HCT116 (cell line): ENCODE measurements around the gene STRIP1.

ENCODE experiments used
- SP1 ChIP-seq: IDR thresholded peaks from 2 replicates; pipeline ENCODE4 v1.6.1; 2012; ENCODE audit warnings: low read depth
- TF ChIP-seq, protein P1 (sequence below), 3 experiments: fragments of 200-600 bp in 1 of 3; sonication (generic) in 1 of 3; IDR thresholded peaks in 2 of 3; conservative IDR thresholded peaks in 1 of 3; 2 replicates each; pipeline ENCODE4 v1.5.1; 2012 to 2017; ENCODE audit warnings: low read depth in 2 of 3, low read length in 2 of 3, antibody characterized with exemption in 1 of 3, borderline replicate concordance in 1 of 3, control low read depth in 1 of 3, mild to moderate bottlenecking in 1 of 3, mixed read lengths in 1 of 3, mixed run types in 1 of 3, moderate library complexity in 1 of 3; ENCODE audit not compliant: insufficient read depth in 1 of 3

DNA sequence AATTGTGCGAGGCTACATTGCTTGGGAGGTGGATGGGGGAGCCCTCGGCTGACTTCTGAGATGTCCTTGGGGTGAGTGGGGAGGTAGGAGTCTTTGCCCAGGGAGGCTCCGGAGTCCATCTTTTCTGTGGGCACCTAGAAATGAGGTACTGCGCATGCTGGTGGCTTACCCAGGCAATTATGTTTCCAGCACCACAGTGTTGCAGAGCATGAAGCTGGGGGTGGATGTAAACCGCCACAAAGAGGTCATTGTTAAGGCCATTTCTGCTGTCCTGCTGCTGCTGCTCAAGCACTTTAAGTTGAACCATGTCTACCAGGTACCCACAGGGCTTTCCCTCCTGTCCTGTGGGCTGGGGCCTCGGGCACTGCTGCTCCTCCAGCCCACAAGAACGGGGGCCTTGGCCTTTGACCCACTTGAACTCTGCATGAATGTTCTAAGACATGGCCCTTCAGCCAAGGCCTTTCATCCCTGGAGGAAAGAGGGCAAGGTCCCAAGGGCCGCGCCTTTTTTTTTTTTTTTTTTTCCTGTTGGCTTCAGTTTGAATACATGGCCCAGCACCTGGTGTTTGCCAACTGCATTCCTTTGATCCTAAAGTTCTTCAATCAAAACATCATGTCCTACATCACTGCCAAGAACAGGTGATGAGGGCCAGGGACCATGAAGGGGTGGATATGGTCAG is 14.6 kb downstream of the STRIP1 start:
- TF ChIP-seq, protein P1, sequence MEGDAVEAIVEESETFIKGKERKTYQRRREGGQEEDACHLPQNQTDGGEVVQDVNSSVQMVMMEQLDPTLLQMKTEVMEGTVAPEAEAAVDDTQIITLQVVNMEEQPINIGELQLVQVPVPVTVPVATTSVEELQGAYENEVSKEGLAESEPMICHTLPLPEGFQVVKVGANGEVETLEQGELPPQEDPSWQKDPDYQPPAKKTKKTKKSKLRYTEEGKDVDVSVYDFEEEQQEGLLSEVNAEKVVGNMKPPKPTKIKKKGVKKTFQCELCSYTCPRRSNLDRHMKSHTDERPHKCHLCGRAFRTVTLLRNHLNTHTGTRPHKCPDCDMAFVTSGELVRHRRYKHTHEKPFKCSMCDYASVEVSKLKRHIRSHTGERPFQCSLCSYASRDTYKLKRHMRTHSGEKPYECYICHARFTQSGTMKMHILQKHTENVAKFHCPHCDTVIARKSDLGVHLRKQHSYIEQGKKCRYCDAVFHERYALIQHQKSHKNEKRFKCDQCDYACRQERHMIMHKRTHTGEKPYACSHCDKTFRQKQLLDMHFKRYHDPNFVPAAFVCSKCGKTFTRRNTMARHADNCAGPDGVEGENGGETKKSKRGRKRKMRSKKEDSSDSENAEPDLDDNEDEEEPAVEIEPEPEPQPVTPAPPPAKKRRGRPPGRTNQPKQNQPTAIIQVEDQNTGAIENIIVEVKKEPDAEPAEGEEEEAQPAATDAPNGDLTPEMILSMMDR (IDR thresholded peaks at IDR 0.05 in 2 of 3, conservative IDR thresholded peaks at IDR 0.05 in 1 of 3; ENCODE audit: borderline replicate concordance in 1 of 3, insufficient read depth in 1 of 3, low read depth in 2 of 3, low read length in 2 of 3), result no peak
- TF ChIP-seq SP1, result no peak
